Right hindlimb (tissue), 1 donor: ENCODE results near the gene CLIP3.
A peak's percentile ranks its signal among the peaks of the same experiment; 100 is the strongest.
"Not testable (repeated sequence)": the region's sequence is repeated elsewhere in the genome, so short reads cannot be mapped to it uniquely, and the experiment has no call there.

Experiments
- DNase-seq: peaks from one replicate; pipeline ENCODE4 v3.0.0-alpha.2; 2018

CLIP3 gene

DNA sequence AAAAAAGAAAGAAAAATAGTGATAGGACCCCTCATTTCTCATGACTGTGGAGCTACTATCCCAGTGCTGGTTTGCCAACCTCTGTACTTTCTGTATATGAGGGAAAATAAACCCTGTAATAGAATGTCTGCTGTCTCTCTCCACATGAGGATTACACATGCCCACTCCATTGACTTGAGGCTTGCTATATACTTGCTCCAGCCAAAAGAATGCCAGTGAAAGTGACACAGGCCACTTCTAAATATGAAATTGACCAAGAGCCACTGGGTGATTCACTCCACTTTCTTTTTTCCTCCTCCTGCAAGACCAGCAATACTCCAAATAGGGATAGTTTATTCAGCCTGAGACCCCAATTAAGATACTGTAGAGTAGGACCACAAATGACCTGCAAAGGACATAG, 15.2 kb upstream of the CLIP3 start:
- DNase-seq = no peak

DNA sequence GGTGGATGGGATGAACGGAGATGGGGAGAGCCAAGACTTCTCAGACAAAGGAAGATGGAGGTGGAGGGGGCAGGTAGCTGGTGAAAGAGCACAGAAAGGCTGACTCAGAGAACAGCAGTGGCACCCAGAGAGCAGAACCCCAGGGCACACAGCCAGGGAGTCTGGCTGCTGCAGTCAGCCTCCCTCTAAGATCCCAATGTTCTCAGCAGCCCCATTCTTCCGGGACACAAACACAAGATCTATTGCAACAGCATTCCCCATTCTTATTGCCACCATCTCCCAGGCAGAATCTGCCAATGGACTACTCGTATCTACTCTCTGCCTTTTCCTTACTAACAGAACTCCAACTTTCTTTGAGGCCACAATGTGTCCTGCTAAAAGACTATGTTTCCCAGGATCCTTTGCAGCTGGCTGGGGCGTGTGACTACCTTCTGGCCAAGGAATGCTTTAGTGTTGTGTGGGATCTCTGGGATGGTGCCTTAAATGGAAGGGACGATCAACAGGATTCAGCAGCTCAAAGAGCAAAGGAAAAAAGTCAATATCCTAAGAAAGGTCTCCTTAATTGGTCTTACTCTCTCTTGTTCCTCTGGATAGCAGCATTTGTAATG, 13.9 kb upstream of the CLIP3 start:
- no peak for DNase-seq

DNA sequence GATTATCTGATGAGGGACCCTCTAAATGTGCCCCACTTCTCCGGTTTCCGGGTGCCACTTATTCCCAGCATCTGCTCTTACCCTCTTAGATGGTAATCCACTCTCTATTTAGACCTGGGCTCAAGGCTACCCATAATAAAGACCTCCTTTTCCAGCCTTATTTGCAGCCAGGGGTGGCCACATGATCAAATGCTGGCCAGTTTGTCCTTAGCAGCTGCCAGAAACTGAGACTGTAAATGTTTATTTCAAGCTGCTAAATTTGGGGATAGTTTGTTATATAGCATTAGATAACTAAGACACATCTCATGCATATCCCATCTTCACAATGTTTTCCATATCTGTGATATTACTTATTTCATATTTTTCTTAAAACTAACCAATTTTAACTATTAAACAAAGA, 11.3 kb upstream of the CLIP3 start:
- no peak for DNase-seq

DNA sequence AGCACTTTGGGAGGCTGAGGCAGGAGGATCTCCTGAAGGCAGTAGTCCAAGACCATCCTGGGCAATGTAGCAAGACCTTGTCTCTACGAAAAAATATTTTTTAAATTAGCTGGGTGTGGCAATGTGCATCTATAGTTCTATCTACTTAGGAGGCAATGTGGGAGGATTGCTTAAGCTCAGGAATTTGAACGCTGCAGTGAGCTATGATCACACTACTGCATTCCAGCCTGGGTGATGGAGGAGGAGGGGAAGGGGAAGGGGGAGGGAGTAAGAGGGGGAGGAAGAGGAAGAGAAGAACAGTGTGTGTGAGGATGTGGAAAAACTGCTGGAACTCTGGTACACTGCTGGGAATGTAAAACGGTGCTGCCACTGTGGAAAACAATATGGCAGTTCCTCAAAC, 9.2 kb upstream of the CLIP3 start:
- DNase-seq = no peak

DNA sequence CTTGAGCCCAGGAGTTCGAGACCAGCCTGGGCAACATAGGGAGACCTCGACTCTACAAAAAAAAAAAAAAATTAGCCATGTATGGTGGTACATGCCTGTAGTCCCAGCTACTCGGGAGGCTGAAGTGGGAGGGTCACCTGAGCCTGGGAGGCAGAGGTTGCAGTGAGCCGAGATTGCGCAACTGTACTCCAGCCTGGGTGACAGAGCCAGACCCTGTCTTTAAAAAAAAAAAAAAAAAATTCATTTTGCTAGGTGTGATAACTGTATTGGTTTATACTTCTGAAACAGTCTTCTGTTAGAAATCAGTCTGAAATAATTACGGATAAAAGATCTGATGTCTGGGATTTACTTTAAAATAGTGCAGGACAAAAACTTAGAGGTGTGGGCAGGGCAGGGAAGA, 8.4 kb upstream of the CLIP3 start:
- DNase-seq = not testable (repeated sequence)

DNA sequence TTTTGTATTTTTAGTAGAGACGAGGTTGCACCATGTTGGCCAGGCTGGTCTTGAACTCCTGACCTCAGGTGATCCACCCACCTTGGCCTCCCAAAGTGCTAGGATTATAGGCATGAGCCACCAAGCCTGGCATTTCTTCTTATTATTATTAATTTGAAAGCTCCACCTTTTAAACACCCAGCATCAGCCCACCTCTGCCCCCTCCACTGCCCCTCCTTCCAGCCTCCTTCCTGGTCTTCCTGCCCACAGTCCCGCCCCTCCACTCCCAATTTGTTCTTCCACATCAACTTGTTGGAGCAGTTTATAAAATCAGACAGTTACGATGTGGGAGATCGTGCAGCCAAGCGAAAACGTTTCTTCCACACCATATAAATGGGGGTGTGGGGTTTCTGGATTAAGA, 7.8 kb upstream of the CLIP3 start:
- DNase-seq = no peak

DNA sequence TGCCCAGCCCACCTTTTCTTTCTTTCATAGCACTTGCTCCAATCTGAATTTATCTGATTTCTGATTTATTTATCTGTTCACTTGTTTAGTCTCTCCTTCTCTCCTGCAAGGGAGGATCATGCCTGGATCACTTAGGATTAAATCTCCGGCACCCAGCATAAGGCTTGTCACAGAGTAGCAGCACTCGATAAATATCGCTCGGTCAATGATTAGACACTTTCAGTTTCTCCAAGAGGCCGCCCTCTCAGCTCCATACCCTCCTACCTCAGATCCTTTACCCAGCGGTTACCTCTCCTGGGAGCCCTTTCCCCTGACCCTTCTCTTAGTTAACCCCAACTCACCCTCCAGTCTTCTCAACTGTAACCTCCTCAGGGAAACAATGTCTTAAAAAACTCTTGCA, 1.4 kb downstream of the CLIP3 start:
- no peak for DNase-seq

DNA sequence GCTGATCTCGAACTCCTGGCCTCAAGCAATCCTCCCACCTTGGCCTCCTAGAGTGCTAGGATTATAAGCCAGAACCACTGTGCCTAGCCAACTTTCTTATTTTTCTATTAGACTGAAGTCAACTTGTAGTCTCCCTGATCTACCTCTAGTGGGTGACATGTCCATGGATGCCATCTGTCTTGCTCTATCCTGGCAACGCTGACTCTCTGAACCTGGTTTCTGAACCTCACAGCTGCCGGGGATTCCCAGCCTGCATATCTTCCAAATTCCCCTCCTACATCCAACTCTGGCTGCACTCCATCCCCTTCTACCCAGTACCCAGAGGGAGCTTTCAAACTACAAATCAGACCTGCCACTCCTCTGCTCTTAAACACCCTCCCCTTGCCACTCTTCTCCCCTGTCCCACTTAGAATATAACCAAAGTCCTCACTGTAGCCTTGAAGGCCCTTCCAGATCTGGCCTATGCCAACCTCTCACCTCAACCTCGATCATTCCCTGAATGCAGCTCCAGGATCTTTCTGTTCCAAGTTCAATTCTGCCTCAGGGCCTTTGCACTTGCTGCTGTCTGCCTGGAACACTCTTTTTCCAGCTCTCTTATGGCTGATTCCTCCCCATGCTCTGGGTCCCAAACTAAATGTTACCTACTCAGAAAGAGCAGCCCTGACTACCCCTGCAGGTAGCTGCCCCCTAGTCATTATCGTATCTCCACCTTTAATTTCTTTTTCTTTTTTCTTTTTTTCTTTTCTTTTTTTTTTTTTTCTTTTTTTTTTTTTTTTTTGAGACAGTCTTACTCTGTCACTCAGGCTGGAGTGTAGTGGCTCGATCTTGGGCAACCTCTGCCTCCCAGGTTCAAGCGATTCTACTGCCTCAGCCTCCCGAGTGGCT, 2.2 kb downstream of the CLIP3 start:
- no peak for DNase-seq

DNA sequence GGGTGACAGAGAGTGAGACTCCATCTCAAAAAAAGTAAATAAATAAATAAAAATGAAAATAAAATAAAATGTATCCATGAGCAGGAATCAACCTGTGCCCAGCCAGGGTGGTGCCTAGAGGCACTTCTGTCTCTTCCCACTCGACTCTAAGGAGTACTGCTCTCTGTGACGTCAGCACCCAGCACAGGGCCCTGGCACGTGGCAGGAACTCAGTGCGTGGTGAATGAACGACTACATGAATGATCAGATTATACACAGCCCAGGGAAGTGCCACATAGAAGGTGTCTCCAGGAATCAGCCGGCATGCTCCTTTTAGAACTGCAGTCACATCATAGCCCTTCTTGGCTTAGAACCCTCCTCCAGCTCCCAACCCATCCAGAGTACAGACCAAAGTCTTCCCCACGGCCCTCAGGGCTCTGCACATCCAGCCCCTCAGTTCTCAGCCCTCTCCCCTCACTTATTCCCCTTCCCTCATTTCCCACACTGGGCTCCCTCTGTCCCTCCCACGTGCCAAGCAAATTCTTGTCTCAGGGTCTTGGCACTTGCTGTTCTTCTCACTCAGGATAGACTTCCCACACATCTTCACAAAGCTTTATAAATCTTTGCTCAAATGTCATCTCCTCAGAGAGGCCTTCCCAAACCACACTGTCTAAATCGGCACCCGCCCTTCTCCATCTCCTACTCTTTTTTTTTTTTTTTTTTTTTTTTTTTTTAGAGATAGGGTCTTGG, 4.2 kb downstream of the CLIP3 start:
- no peak for DNase-seq

DNA sequence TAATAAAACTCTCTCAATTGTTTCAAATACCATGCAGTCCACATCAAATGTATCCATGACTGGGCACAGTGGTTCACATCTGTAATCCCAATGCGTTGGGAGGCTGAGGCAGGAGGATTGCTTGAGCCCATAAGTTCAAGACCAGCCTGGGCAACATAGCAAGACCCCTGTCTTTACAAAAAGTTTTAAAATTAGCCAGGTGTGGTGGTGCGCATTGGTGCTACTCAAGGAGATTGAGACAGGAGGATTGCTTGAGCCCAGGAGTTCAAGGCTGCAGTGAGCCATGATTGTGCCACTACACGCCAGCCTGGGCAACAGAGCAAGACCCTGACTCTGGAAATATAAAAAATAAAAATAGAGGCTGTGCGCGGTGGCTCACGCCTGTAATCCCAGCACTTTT, 5.0 kb downstream of the CLIP3 start:
- DNase-seq = no peak

DNA sequence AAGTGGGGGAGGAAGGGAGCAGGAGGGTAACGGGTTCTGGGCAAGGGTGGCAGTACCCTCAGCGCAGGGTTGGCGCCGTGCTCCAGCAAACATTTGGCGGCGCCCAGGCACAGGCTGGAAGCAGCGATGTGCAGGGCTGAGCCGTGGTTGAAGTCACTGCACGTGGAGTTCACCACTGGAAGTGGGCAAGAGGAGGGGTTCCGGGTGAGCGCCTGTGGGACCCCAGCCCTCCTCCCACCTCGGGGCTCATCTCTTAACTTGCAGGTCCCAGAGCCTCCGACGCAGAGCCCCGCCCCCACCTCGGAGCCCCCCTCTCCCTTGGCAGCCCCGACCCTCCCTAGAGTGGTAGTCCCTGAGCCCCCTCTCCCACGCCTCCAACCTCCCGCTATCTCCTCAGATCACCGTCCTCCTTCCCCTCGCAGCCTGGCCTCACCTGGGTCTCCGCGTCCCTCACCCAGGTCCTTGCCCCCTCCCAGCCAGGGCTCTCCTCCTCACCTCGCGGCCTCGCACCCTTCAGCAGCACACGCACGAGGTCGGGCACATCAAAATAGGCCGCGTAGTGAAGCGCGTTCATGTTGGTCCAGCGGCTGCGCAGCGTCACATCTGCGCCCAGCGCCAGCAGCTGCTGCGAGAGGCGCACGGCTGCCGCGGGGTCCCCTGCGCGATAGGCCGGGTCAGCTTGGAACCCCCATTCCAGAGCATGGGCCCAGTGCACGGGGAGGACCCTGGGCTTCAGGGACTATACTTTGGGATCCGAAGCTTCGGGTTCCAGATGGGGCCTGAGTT, 6.4 kb downstream of the CLIP3 start:
- no peak for DNase-seq

DNA sequence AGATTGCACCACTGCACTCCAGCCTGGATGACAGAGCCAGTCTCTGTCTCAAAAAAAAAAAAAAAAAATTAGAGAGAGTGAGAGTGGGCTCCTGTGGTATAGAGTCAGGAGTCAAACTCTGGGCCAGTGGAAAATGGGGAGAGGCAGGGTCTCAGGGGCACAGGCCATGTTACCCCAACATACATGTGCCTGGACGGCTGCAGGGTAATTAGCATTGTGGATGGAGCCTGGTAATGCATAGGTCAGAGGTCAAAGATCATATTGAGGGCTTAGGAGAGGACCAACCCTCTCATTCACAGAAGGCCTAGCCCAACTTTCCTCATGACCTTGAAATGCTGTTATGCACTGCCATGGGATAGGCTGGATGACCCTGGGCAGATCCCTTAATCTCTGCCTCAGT, 7.1 kb downstream of the CLIP3 start:
- no peak for DNase-seq

DNA sequence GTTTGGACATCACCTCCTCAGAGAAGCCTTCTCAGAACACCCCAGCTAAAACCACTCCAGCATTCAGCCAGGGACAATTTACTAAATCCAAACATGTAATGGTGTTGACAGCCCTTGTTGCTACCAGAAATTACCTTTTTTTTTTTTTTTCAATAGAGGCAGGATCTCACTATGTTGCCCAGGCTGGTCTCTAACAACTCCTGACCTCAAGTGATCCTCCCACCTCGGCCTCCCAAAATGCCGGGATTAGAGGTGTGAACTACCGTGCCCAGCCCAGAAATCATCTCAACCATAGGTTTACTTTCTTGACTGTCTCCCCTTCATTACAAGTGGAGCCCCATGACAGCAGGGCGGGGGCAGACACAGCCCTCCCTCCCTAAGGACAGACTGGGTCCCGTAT, 9.2 kb downstream of the CLIP3 start:
- no peak for DNase-seq

DNA sequence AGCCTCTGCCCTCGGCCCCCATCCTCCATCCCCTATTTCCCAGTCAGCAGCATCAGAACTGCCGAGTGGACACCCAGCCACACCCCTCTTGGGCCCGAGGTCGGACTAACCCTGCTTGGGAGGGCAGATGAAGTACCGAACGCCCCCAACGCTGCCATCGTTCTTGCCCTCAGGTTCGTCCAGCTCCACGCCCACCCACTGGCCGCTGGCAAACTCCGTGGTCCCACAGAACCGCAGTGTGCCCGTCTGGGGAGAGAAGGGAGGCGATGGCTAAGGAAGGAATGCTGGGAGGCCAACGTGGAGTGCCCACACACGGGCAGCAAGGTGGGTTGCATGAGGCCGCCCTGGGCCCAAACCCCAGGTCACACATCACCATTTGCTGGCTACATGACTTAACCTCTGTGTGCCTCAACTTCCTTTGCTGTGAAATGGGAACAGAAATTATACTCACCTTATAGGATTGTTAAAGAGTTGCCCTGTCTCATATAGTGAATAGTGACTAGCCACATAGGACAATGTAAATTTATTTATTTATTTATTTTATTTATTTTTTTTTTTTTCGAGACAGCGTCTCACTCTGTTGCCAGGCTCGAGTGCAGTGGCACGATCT, 13.5 kb downstream of the CLIP3 start:
- DNase-seq = no peak

DNA sequence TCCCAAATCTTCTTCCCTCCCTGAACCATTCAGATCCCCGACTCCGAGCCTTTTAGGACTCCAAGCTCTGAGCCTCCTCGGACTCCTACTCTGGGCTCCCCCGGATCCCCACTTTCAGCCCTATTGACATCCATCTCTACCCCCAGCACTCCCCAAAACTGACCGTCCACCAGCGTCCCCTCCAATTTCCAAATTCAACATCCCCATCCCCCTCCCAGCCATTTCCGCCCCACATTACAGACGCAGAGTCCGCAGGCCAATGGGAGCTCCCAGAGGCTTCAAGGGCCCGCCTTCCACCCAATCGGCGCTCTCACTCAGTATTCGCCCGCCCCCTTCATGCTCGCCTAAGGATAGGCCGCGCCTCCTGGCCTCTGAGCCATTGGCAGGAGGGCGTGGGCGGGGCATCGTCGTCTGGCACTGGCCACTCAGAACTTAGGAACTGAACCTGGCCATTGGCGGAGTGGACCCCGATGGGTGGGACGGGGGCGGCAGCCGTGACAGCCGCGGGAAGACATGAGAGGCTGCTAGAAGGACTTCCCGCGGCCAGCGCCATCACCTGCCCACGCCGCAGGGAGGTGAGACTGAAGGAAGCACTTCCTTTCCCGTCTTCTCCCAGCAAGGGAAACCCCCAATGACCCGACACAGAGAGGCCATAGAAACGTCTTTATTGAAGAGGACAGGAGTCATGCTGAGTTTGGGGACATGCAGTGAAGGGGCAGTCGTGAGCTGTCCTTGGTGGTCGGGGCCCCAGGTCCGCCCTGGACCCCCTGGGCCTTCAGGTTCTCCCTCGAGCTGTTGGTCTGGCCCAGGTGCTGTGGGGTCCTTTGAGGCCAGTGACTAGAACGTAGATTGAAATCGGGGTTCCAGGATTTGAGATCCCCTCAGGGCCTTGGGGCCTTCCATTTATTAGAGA, 18.4 kb downstream of the CLIP3 start, which contains the start of gene ALKBH6:
TSS of gene ALKBH6 (minus strand) at position 202 of the 913 bp plus-strand sequence. CDS start 816 bp downstream, outside the sequence.
- DNase-seq = peak; percentile 100

DNA sequence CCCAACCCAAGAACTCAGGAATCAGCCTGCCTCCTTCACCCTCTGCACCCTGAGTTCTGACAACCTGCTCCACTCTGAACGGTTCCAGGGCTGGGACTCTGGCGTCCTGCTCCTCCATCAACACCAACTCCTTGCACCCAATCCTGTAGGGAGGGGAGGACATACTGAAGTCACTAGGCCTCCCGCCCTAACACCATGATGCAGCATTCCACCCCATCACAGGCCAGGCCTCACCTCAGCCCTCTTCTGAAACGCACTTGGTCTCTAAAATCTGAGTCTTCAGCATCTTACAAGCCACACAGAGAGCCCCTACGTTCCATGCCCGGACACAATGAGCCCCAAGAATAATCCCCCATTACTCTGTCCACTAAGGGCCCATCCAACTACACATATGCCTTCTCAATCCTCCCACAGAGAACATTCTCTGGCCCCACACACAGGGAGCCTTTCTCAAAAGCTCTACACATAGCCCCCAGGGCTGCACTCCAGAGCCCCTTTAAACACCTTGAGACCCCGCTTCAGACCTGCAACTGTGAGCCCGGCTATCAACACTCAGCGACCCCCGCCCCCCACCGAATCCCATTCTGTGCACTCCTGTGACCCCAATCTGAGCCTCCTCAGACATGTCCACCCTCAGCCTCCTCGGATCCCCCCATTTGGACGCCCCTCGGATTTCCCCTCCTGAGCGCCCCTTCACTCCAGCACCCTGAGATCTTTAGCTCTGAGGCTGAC, 19.2 kb downstream of the CLIP3 start:
- DNase-seq = no peak

DNA sequence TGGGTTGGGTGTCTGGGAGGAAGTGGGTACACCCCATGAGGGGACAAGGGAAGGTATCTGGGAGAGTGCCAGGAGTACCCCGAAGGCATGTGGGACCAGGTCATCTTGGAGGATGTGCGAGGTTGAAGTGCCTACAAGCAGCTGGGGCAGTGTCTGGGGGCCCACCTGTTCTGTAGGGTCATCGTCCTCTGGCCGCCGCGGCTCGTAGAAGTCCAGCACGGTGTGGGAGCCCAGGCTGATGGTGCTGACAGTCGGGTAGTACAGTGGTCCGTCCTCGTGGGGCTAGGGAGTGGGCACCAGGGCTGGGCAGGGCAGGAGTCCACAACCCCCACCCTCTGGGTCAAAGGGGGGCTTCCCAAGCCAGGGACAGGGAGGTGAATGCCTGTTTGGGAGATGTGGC, 22.3 kb downstream of the CLIP3 start:
- no peak for DNase-seq

DNA sequence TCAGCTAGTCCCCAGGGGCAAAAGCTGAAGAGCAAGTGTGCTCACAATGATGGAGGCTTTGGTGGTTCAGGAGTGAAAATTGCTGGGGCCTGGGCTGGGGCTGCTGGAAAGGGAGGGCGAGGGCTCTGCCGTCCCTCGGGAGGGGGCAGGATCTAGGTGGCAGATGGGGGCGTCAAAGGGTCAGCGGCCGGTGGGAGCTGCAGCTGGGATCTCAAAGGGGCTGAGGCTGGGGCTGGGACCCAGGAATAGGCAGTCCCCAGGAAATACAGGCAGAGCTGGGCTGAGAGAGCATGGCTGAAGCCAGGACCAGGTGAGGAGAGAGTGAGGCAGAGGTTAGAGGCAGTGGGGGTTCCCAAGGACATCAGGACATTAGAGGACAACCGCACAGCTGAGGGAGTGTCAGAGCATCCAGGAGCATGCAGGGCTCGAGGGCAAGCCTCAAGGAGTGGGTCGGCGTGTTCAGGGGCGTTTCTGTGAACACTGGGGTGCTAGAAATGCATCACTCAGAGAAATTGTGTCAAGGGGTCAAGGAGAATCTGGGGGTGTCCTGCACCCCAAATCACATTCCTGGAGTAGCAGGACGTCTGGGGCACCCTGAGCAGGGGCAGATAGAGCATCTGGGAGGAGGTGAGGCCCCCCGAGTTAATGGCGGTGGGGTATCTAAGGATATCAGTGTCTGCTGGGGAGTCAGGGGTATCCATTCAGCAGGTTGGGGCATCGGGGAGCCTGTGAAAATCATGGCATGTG, 22.9 kb downstream of the CLIP3 start:
- DNase-seq = no peak

DNA sequence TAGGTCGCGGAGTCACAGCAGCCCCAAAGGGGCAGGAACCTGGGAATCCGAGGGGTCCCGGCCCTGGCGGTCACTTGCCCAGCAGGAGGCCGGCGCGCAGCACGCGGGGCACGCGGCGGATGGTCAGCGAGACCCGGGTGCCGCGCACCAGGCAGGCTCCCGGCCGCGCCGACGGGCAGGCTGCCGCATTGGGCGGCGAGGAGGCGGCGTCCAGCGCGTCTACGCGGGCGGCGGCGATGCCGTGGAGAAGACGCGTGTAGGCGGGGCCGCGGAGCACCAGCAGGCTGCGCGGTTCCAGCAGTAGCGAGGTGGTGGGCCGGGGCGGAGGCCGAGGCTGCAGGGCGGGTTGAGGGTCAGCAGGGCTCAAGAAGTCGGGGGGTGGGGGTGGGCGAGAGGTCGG, 23.5 kb downstream of the CLIP3 start:
- peak; percentile 73 for DNase-seq
